NCI-H187 treated with DMSO at 0.1 percent for 48 hours (cell line): ENCODE data around the gene CDKN2B.
A peak's percentile ranks its signal among the peaks of the same experiment; 100 is the strongest.

Source experiments
- DNase-seq: peaks from one replicate; lab custom pipeline; 2025; lab: John Stamatoyannopoulos, UW

CDKN2B gene

DNA sequence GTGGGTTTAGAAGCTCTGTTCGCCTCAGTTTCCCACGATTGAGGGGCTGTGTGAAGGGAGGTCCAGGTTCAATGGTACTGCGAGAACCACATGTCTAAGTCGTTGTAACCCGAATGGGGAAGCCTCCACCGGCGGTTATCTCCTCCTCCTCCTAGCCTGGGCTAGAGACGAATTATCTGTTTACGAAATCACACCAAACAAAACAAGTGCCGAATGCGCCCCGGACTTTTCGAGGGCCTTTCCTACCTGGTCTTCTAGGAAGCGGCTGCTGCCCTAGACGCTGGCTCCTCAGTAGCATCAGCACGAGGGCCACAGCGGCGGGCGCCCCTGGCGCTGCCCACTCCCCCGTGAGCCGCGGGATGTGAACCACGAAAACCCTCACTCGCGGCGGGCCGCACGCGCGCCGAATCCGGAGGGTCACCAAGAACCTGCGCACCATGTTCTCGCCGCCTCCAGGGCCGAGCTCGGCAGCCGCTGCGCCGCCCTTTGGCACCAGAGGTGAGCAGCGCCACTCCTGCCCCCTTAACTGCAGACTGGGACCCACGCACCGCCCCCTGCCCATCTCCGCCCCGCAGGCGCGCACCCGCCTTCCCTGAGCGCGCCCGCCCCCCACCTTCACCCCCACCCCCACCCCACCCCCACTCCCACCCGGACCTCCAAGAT is 15.1 kb downstream of the CDKN2B start, which contains the start of gene CDKN2A:
CDKN2A (minus strand) TSS at position 500 of the 663 bp plus-strand sequence.
- no peak for DNase-seq

DNA sequence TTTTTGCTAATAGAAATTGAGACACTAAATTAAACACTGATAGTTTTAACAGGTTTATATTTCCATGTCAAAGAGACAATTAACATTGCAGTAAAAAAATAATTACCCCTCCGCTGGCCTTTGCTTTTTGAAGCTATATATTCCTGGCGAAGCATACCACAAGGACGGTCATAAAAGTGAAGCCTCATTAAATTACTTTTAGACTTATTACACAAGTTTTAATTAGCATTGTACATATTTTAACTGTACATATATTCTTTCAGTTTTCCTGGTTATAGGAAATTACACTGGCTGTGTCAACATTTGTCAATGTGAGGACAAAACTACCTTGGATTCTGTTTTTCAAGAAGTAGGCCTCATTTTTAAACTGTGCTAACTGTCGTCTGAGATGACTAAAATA is 16.1 kb downstream of the CDKN2B start:
- no peak for DNase-seq

DNA sequence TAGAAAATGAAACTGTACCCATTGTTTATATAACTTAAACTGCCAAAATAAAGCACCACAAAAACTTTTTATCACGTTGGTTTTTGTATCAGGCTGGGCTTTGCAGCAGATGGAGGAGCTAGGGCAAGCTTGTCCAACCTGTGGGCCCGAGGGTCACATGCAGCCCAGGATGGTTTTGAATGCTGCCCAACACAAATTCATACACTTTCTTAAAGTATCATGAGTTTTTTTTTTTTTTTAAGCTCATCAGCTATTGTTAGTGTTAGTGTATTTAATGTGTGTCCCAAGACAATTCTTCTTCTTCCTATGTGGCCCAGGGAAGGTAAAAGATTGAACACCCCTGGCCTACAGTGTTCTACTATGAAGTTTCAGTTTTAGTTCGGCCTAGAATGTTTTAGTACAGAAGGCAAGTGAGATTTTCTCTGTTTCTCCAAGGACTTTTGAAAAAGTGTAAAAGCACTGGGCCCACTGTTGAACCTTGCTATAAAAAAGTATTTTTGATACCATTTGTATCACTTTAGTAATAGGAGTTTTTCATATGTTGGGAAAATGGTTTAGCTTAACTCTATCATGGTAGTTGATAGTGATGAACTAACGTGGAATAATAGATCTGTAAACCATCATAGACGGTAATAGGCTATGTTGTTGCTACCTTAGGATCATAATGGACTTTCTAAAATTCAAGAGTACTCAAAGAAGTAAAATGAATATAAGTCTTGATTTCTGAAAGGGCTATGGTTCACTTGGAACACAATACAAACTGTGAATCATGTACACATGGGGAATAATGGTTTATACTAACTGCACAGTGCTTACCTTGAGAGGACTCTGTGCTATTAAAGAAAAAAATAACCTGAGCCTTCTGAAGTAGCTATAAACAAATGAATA is 17.8 kb downstream of the CDKN2B start:
- peak; percentile 28 for DNase-seq

DNA sequence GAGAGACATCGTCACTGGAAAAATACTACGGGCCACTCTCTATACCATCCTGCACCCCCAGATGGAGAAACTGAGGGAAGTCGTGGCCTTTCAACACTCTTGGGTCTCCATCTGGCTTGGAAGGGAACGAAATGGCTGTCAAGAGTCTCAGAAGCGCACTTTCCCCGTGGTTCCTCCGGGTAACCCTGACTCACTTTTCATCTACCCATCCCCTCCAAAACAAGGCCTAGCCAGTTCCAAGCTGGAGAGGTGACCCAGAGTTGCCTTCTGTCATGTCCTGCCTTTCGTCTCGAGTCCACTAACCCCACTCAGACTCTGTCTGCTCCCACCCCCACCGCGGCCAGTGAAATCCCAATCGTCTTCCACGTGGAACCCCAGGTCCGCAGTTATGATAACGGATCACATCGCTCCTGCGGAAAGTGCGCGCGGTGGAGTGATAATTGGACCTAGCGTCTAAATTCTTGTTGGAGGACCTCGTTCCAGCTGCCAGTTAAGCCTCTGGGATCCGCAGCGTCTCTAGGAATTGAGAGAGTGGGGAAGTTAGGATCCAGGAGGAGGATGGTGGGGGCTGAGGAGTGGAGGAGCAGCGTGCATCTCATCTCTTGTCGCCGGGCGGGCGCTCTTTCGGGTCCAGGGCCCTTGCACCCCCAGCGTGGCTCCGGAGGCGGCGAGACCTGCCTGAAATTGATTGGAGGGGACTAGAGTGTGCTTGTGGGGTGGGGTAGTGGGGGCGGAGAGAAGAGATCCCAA is 19.5 kb downstream of the CDKN2B start:
- DNase-seq: no peak

GRCh38 chr9:21988056-21988990 is 20.8 kb downstream of the CDKN2B start:
- DNase-seq: peak; percentile 21

DNA sequence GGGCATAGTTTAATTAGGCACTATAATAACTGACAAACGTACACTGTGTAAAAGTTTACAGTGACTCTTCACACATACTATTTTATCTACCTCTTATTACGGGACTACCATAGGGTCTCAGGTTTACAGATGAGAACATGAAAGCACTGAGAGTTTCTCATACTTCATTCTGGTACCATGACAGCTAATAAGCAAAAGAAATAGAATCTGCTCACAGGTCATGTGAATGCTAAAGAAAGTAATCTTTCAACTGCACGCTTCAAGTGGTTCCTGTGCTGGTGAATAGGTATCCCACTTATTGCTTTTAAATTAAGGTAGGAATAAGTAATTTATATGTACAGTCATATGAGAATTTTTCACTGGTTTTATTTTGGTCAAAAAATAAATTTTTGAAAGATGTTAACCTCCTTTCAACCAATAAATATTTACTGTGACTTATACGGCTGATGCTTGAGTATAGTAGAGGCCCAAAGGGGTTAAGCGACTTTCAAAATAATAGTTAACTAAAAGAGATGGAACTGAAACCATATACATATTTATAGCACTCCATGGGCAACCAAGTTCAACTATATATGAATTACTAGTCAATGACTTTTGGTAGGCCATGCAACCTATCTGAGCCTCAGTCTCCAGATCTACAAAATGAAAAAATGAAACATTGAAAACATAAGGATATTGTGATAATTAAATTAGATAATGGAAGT is 23.0 kb downstream of the CDKN2B start:
- no peak for DNase-seq

GRCh38 chr9:21984101-21984500 is 25.0 kb downstream of the CDKN2B start:
- DNase-seq: no peak

DNA sequence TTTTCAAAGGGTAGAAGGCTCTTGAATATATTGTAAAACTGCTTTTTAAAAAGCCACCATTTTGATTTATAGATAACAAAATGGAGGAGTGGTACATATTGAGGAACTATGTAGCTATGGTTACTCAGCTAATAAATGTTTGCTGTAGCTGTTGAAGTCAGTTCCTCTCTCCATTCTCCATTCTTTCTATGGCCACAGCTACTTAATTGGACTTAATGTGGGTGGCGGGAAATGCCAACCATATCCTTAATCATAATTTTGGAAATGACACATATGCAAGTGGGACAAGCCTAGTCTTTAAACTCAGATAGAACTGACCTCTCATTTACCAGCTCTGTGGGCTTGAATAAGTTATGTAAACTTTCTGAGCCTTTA is 25.6 kb downstream of the CDKN2B start:
- no peak for DNase-seq

- DNase-seq: no peak
Observed at GRCh38 chr9:21982861-21983560, 26.1 kb downstream of the CDKN2B start.

GRCh38 chr9:21982391-21982790 is 26.7 kb downstream of the CDKN2B start:
- DNase-seq: no peak

- no peak for DNase-seq
Observed at GRCh38 chr9:21976334-21976875, 32.7 kb downstream of the CDKN2B start.

DNA sequence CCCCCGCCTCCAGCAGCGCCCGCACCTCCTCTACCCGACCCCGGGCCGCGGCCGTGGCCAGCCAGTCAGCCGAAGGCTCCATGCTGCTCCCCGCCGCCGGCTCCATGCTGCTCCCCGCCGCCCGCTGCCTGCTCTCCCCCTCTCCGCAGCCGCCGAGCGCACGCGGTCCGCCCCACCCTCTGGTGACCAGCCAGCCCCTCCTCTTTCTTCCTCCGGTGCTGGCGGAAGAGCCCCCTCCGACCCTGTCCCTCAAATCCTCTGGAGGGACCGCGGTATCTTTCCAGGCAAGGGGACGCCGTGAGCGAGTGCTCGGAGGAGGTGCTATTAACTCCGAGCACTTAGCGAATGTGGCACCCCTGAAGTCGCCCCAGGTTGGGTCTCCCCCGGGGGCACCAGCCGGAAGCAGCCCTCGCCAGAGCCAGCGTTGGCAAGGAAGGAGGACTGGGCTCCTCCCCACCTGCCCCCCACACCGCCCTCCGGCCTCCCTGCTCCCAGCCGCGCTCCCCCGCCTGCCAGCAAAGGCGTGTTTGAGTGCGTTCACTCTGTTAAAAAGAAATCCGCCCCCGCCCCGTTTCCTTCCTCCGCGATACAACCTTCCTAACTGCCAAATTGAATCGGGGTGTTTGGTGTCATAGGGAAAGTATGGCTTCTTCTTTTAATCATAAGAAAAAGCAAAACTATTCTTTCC is 34.2 kb downstream of the CDKN2B start:
- peak; percentile 10 for DNase-seq

- no peak for DNase-seq
Observed at GRCh38 chr9:21974343-21974721, 34.8 kb downstream of the CDKN2B start.

DNA sequence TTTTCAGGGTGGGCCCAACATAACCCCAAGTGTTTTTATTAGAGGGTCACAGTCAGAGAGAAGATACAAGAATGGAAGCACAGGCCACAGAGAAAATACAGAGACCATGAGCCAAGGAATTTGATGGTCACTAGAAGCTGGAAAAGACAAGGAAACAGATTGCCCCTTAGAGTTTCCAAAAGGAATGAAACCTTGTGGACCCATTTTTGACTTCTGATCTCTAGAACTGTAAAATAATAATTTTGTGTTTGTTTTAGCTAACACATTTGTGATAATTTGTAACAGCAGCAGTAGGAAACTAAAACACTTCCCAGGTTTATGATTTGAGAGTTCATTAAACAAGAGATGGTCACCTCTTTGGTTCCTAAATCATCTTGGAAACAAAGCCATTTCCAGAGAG is 36.7 kb downstream of the CDKN2B start:
- DNase-seq: no peak

- DNase-seq: no peak
Observed at GRCh38 chr9:21970800-21971640, 38.1 kb downstream of the CDKN2B start.

- no peak for DNase-seq
Observed at GRCh38 chr9:21969951-21970799, 38.9 kb downstream of the CDKN2B start.
